Epidermal melanocyte (primary cell): ENCODE measurements around the gene HDAC9.

ENCODE experiments used
- DNase-seq: peaks from one replicate; pipeline ENCODE4 v3.0.0; 2011; ENCODE audit warnings: low spot score; ENCODE audit not compliant: insufficient read length

Gene HDAC9

GRCh38 chr7:18771834-18772566, 276.5 kb downstream of the HDAC9 start:
- DNase-seq, result no peak

GRCh38 chr7:18772567-18772965, 277.0 kb downstream of the HDAC9 start:
- no peak for DNase-seq

DNA sequence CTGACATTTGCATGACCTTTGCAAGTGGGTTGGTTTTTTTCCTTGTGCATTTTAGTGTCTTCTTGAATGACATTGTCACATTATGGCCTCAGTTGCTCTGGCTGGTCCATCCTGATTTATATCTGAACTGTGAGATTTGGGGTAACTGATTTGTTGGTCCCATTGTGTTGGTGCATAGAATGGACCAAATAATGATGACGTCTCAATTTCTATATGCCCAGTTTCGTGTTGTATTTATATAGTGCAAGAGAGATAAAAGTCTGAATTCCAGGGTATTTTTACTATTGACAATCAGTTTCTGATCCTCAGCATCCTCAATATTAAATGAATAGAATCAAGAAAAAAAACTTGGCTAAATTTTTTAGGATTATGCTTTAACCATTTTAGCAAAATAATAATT, 281.8 kb downstream of the HDAC9 start:
- no peak for DNase-seq

GRCh38 chr7:18778594-18778993, 283.0 kb downstream of the HDAC9 start:
- no peak for DNase-seq

- DNase-seq, result no peak
Measured at GRCh38 chr7:18780266-18780665, 284.7 kb downstream of the HDAC9 start.

GRCh38 chr7:18780938-18781337, 285.4 kb downstream of the HDAC9 start:
- DNase-seq, result no peak

- no peak for DNase-seq
Measured at GRCh38 chr7:18786196-18786727, 290.7 kb downstream of the HDAC9 start.

DNA sequence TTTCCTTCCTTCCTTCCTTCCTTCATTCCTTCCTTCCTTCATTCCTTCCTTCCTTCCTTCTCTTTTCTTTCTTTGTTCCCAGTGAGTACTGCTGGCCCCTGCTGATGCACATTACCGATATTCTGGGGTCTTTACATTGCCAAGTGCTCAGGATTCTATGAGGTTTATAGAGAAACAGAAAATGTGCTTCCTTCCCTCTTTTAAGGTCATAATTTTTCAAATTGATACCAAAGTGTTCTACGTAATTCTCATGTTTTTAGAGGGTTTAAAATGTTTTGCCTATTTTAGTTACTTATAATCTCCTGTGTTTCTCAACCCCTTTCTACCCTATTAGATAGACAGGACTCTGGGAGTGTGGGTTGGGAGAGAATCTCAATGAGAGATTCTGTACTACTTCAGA, 291.2 kb downstream of the HDAC9 start:
- no peak for DNase-seq

GRCh38 chr7:18788026-18788425, 292.5 kb downstream of the HDAC9 start:
- DNase-seq, result no peak

GRCh38 chr7:18792871-18793595, 297.5 kb downstream of the HDAC9 start:
- DNase-seq, result no peak

DNA sequence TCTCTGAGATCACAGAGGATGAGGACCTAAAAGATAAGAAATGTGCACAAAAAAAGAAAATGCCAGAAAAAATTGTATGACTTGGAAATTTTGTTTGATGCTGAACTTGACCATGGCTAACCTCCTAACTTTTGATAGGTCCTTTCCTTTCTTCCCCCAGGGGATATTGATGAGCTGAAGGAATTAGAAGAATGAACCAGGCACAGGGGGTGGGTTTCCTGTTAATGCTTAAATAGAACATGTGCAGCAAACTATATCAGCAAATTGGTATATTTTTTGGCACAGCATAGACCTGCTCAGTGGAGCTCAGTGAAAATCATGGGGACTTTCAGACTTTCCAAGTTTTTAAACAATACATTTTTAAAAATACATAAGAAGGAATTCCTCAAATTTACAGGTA, 300.7 kb downstream of the HDAC9 start:
- DNase-seq, result no peak

- DNase-seq, result no peak
Measured at GRCh38 chr7:18798088-18798906, 302.7 kb downstream of the HDAC9 start.

GRCh38 chr7:18799899-18800298, 304.4 kb downstream of the HDAC9 start:
- no peak for DNase-seq

- DNase-seq, result no peak
Measured at GRCh38 chr7:18803923-18804322, 308.4 kb downstream of the HDAC9 start.

DNA sequence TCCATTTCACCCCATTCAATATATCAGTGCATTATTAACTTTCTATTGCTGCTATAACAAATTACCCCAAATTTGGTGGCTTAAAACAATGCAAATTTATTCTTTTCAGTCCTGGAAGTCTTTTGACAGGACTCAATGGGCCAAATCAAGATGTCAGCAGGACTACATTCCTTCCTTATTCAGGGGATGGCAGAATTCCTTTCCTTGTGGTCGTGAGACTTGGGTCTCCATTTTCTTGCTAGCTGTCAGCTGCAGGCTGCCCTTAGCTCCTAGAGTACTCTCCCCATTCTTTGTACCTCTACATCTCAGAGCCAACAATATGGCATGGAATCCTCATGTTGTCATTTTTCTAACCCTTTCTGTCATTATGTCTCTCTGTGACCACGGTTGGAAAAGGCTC, 310.6 kb downstream of the HDAC9 start:
- no peak for DNase-seq

- no peak for DNase-seq
Measured at GRCh38 chr7:18808026-18808425, 312.5 kb downstream of the HDAC9 start.

DNA sequence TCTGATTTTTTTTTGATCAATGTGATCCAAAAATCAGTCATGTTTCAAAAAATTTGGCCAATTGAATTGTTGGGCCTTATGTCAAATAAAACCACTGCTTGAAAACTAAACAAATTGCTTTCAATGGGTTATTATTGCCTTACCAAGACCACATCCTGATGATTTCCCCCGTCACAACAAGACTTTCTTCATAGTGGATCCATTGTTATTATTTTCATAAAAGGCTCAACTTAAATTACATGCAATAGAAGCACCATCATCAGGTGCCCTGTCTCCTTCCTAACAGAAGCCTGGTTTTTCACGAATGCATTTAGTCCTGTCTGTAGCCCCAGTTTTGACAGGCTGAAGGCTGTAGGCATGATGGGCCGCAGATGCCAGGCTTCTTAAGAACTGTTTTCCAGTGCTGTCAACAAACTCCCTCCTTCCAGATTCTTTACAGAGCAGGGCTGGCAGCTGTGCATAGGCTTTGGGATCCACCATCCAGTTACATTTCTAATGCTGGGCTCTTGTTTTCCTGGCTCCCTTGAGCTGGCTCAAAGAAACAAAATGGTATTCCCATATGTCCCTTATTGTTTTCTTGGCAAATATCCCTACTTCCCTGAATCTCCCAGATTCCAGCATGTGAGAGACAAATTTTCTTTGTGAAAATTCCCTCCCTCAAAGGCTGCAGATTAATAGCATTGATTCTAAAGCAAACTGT, 319.9 kb downstream of the HDAC9 start:
- no peak for DNase-seq

- no peak for DNase-seq
Measured at GRCh38 chr7:18820981-18821380, 325.4 kb downstream of the HDAC9 start.

DNA sequence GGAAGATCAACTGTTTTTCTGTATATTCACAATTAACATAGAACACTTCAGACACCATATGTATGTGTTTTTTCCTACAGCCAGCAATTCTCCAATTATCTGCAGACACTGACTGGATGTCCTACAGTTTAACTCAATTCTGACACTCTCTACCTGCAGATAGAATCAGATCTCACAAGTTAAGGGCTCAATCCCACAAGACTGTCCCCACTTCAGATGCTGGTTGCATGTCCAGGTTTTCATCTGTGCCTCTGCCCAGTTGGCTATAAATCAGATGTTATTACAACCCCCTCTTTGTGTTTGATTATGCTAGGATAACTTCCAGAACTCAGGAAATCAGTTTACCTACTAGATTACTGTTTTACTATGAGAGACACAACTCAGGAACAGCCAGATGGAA, 326.0 kb downstream of the HDAC9 start:
- DNase-seq, result no peak

- DNase-seq, result no peak
Measured at GRCh38 chr7:18824157-18824556, 328.6 kb downstream of the HDAC9 start.

DNA sequence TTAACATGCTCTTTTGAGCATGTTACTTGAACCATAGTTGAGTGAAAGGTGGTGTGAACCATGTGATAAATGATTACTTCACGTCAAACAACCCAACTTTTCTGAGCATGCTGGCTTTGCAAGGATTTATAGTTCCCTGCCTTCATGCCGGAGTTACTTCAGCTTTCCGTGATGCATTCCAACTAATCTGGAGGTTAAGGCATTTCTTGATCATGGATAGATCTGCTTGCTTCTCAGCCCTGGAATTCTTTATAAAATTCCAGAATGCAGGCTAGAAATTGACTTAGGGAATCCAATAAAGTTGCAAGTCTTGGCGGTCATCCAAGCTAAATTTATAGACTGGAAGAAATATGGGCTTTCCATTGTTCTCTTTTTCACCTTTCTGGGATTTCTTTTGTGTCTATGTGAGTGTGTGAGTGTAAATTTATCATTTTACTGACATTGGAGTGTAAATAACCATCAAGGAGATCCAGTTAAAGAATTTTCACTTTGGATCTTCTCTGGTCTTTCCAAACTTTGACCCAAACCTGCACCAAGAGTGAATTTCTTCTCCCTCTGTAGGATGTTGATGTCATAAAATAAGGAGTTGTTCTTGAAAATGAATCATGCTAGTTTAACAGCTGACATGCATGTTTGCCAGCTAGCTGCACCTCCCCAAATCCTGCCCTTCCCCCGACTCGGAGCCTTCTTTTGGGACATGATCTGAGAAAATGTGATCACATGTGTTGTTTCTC, 332.9 kb downstream of the HDAC9 start:
- no peak for DNase-seq
